Liver (tissue), 3 donors: ENCODE results near the gene FAM228B.

ENCODE experiments used
- EGR1 ChIP-seq, 2 donors: IDR thresholded peaks; 2 replicates each; pipeline ENCODE4 v1.6.1; 2016 to 2018; ENCODE audit warnings: antibody characterized with exemption in 2 of 2, low read depth in 2 of 2
- FOXA2 ChIP-seq: IDR thresholded peaks from 2 replicates; pipeline ENCODE4 v1.6.1; 2016; ENCODE audit warnings: antibody characterized with exemption
- GABPA ChIP-seq, 2 donors: IDR thresholded peaks in 1 of 2; conservative IDR thresholded peaks in 1 of 2; 2 replicates each; pipeline ENCODE4 v1.6.1; 2016; ENCODE audit warnings: antibody characterized with exemption in 2 of 2, mild to moderate bottlenecking in 1 of 2, moderate library complexity in 1 of 2
- JUND ChIP-seq, 2 donors: IDR thresholded peaks; 2 replicates each; pipeline ENCODE4 v1.6.1; 2016; ENCODE audit warnings: antibody characterized with exemption in 2 of 2
- RAD21 ChIP-seq, 2 donors: IDR thresholded peaks; 2 replicates each; pipeline ENCODE4 v1.6.1; 2016; ENCODE audit warnings: antibody characterized with exemption in 2 of 2, mild to moderate bottlenecking in 2 of 2
- RXRA ChIP-seq, 2 donors: IDR thresholded peaks; 2 replicates each; pipeline ENCODE4 v1.6.1; 2017 to 2018; ENCODE audit warnings: antibody characterized with exemption in 2 of 2, mild to moderate bottlenecking in 1 of 2
- SP1 ChIP-seq: IDR thresholded peaks from 2 replicates; pipeline ENCODE4 v1.6.1; 2018; ENCODE audit warnings: antibody characterized with exemption, mild to moderate bottlenecking
- TAF1 ChIP-seq: conservative IDR thresholded peaks from 2 replicates; pipeline ENCODE4 v1.6.1; 2016; ENCODE audit warnings: antibody characterized with exemption, mild to moderate bottlenecking
- YY1 ChIP-seq: IDR thresholded peaks from 2 replicates; pipeline ENCODE4 v1.6.1; 2016; ENCODE audit warnings: antibody characterized with exemption, mild to moderate bottlenecking
- TF ChIP-seq, protein P1 (sequence below): fragments of 150-350 bp; IDR thresholded peaks from 2 replicates; pipeline ENCODE4 v1.5.1; 2017; ENCODE audit warnings: improper control_type of control experiment, low read depth, low read length; ENCODE audit not compliant: missing input control
- TF ChIP-seq, protein P2 (sequence below): IDR thresholded peaks from 2 replicates; pipeline ENCODE4 v1.6.1; 2016; ENCODE audit warnings: antibody characterized with exemption
- TF ChIP-seq, protein P3 (sequence below): IDR thresholded peaks from 2 replicates; pipeline ENCODE4 v1.6.1; 2016; ENCODE audit warnings: antibody characterized with exemption
- TF ChIP-seq, protein P4 (sequence below): IDR thresholded peaks from 2 replicates; pipeline ENCODE4 v1.6.1; 2016; ENCODE audit warnings: antibody characterized with exemption
- TF ChIP-seq, protein P5 (sequence below): IDR thresholded peaks from 2 replicates; pipeline ENCODE4 v1.6.1; 2016; ENCODE audit warnings: antibody characterized with exemption, mild to moderate bottlenecking
- donor health status: healthy.
- donor health status: healthy.

DNA sequence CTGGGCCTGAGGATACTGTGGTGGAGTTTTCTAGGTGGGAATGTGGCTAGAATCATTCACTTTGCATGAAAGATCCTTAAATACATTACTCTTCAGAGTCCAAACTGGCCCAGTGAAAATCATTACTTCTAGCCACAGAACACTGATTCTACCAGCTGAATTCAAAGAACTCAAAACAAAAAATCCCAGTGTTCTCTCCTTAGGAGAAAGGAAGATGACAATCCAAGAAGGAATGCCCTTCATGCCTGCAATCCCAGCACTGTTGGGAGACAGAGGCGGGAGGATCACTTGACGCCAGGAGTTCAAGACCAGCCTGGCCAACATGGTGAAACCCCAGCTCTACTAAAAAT is 86.8 kb downstream of the FAM228B start:
- TF ChIP-seq, protein P1, sequence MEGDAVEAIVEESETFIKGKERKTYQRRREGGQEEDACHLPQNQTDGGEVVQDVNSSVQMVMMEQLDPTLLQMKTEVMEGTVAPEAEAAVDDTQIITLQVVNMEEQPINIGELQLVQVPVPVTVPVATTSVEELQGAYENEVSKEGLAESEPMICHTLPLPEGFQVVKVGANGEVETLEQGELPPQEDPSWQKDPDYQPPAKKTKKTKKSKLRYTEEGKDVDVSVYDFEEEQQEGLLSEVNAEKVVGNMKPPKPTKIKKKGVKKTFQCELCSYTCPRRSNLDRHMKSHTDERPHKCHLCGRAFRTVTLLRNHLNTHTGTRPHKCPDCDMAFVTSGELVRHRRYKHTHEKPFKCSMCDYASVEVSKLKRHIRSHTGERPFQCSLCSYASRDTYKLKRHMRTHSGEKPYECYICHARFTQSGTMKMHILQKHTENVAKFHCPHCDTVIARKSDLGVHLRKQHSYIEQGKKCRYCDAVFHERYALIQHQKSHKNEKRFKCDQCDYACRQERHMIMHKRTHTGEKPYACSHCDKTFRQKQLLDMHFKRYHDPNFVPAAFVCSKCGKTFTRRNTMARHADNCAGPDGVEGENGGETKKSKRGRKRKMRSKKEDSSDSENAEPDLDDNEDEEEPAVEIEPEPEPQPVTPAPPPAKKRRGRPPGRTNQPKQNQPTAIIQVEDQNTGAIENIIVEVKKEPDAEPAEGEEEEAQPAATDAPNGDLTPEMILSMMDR = no peak
- TF ChIP-seq YY1 (no peak), GABPA (IDR thresholded peaks at IDR 0.05 in 1 of 2, conservative IDR thresholded peaks at IDR 0.05 in 1 of 2) (no peak), TAF1 (no peak), SP1 (no peak), EGR1 (IDR thresholded peaks at IDR 0.05; ENCODE audit: low read depth in 2 of 2) (no peak), RXRA (IDR thresholded peaks at IDR 0.05) (no peak), RAD21 (IDR thresholded peaks at IDR 0.05) (no peak), FOXA2 (no peak), JUND (IDR thresholded peaks at IDR 0.05) (no peak)
- TF ChIP-seq, protein P2, sequence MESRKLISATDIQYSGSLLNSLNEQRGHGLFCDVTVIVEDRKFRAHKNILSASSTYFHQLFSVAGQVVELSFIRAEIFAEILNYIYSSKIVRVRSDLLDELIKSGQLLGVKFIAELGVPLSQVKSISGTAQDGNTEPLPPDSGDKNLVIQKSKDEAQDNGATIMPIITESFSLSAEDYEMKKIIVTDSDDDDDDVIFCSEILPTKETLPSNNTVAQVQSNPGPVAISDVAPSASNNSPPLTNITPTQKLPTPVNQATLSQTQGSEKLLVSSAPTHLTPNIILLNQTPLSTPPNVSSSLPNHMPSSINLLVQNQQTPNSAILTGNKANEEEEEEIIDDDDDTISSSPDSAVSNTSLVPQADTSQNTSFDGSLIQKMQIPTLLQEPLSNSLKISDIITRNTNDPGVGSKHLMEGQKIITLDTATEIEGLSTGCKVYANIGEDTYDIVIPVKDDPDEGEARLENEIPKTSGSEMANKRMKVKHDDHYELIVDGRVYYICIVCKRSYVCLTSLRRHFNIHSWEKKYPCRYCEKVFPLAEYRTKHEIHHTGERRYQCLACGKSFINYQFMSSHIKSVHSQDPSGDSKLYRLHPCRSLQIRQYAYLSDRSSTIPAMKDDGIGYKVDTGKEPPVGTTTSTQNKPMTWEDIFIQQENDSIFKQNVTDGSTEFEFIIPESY = no peak
- TF ChIP-seq, protein P3, sequence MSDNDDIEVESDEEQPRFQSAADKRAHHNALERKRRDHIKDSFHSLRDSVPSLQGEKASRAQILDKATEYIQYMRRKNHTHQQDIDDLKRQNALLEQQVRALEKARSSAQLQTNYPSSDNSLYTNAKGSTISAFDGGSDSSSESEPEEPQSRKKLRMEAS = no peak
- TF ChIP-seq, protein P4, sequence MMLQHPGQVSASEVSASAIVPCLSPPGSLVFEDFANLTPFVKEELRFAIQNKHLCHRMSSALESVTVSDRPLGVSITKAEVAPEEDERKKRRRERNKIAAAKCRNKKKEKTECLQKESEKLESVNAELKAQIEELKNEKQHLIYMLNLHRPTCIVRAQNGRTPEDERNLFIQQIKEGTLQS = no peak
- TF ChIP-seq, protein P5, sequence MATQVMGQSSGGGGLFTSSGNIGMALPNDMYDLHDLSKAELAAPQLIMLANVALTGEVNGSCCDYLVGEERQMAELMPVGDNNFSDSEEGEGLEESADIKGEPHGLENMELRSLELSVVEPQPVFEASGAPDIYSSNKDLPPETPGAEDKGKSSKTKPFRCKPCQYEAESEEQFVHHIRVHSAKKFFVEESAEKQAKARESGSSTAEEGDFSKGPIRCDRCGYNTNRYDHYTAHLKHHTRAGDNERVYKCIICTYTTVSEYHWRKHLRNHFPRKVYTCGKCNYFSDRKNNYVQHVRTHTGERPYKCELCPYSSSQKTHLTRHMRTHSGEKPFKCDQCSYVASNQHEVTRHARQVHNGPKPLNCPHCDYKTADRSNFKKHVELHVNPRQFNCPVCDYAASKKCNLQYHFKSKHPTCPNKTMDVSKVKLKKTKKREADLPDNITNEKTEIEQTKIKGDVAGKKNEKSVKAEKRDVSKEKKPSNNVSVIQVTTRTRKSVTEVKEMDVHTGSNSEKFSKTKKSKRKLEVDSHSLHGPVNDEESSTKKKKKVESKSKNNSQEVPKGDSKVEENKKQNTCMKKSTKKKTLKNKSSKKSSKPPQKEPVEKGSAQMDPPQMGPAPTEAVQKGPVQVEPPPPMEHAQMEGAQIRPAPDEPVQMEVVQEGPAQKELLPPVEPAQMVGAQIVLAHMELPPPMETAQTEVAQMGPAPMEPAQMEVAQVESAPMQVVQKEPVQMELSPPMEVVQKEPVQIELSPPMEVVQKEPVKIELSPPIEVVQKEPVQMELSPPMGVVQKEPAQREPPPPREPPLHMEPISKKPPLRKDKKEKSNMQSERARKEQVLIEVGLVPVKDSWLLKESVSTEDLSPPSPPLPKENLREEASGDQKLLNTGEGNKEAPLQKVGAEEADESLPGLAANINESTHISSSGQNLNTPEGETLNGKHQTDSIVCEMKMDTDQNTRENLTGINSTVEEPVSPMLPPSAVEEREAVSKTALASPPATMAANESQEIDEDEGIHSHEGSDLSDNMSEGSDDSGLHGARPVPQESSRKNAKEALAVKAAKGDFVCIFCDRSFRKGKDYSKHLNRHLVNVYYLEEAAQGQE = no peak
